HEK293 (cell line): ENCODE data around the gene DNAJB2.

Experiments used
- CTCF ChIP-seq: fragments of 450-650 bp; formaldehyde crosslinking; IDR thresholded peaks from 2 replicates; pipeline ENCODE4 v1.5.1; 2016; ENCODE audit warnings: missing biosample characterization, missing genetic modification characterization
- KLF10 ChIP-seq: fragments of 450-650 bp; IDR thresholded peaks from 2 replicates; pipeline ENCODE4 v1.5.1; 2018; ENCODE audit warnings: missing biosample characterization, mild to moderate bottlenecking, missing genetic modification characterization
- RBAK ChIP-seq: fragments of 450-650 bp; formaldehyde crosslinking; IDR thresholded peaks from 2 replicates; pipeline ENCODE4 v1.5.1; 2016; ENCODE audit warnings: missing biosample characterization, missing genetic modification characterization
- ZBTB6 ChIP-seq: fragments of 450-650 bp; formaldehyde crosslinking; IDR thresholded peaks from 2 replicates; pipeline ENCODE4 v1.5.1; 2017; ENCODE audit warnings: missing biosample characterization, missing genetic modification characterization
- ZNF24 ChIP-seq: fragments of 450-650 bp; formaldehyde crosslinking; IDR thresholded peaks from 2 replicates; pipeline ENCODE4 v1.5.1; 2016; ENCODE audit warnings: missing biosample characterization, missing genetic modification characterization
- ZSCAN5A ChIP-seq: fragments of 450-650 bp; formaldehyde crosslinking; IDR thresholded peaks from 2 replicates; pipeline ENCODE4 v1.5.1; 2016; ENCODE audit warnings: missing biosample characterization, missing genetic modification characterization

- no peak for TF ChIP-seq RBAK
- TF ChIP-seq ZBTB6 = no peak
- no peak for TF ChIP-seq CTCF (tag by site-specific recombination)
- TF ChIP-seq KLF10 (tag by site-specific recombination) = no peak
- TF ChIP-seq ZSCAN5A (tag by site-specific recombination) = no peak
- TF ChIP-seq ZNF24 (tag by site-specific recombination) = no peak
Measured at GRCh38 chr2:219266886-219267285, 12.3 kb upstream of the DNAJB2 start.
